Measurements from ENCODE around the gene MGAT5.

DNA sequence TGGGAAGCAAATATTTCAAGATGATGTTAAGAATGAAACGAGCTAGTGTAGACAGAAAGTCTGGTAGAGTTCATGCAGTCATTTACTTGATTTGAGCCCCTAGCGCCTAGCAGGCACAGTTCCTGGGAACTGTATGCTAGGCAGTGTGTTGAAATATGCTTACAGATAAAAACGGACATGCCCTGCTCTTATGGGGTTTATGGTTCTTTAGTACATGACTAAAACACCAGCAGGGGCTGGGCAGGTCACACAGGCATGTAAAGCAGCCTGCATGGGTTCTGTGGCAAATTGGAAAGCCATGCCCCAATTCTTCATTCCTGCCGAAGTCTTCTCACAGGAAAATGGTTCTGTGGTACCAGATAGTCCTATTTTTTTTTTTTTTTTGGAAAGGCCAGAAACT is 27.3 kb upstream of the MGAT5 start:
- TF ChIP-seq, protein P1, sequence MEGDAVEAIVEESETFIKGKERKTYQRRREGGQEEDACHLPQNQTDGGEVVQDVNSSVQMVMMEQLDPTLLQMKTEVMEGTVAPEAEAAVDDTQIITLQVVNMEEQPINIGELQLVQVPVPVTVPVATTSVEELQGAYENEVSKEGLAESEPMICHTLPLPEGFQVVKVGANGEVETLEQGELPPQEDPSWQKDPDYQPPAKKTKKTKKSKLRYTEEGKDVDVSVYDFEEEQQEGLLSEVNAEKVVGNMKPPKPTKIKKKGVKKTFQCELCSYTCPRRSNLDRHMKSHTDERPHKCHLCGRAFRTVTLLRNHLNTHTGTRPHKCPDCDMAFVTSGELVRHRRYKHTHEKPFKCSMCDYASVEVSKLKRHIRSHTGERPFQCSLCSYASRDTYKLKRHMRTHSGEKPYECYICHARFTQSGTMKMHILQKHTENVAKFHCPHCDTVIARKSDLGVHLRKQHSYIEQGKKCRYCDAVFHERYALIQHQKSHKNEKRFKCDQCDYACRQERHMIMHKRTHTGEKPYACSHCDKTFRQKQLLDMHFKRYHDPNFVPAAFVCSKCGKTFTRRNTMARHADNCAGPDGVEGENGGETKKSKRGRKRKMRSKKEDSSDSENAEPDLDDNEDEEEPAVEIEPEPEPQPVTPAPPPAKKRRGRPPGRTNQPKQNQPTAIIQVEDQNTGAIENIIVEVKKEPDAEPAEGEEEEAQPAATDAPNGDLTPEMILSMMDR (IDR thresholded peaks at IDR 0.05) = no peak
- no peak for TF ChIP-seq POLR2A (IDR thresholded peaks at IDR 0.05)
